ENCODE measurements around the gene BLOC1S4.

BLOC1S4 gene

DNA sequence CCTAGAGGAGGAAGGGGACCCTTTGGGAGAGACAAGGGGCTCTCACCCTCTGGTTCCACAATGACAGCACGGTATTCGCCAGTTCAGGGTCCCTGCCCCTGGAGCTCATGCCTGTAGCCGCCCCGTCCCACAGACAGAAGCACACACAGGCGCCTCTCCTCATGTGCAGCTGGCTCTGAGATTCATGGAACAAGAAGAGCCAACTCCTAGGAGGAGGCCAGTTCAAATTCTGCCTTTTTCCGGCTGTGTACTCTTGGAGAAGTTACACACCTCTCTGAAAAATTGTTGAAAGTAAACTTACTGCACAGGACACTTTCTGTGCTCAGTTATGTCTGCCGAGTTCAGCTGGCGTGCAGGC is 15.3 kb downstream of the BLOC1S4 start:
- 98% methylated on average over 8 of the region's 8 CpGs for WGBS
- Histone ChIP-seq H2BK15ac (ENCODE audit: low read depth, poor library complexity, severe bottlenecking) (no peak overlapping the region), H3K9ac (ENCODE audit: low read length) (no peak overlapping the region), H3K27me3 (ENCODE audit: control insufficient read depth in 1 of 2, insufficient read depth in 1 of 2, low read length in 2 of 2) (no peaks in the 10 kb centered on the region), H3K79me1 (replicated peaks; ENCODE audit: low read length, poor library complexity, severe bottlenecking) (no peaks in the 10 kb centered on the region), H2BK12ac (ENCODE audit: low read length in 2 of 2) (peak overlapping the region; percentile 66 to 85), H2BK5ac (ENCODE audit: low read depth, low read length, poor library complexity, severe bottlenecking) (no peak overlapping the region), H3K9me3 (ENCODE audit: control insufficient read depth, low read length) (no peaks in the 10 kb centered on the region), H3K27ac (ENCODE audit: low read length, poor library complexity, severe bottlenecking) (no peak overlapping the region), H3K23ac (ENCODE audit: low read length in 2 of 2) (no peak overlapping the region), H3K14ac (ENCODE audit: low read length in 2 of 2) (no peak overlapping the region), H3K18ac (ENCODE audit: low read depth in 1 of 2, low read length in 2 of 2) (peak overlapping the region; percentile 54 to 96), H3K4ac (ENCODE audit: low read depth in 1 of 2, low read length in 2 of 2) (peak overlapping the region; percentile 3 to 73), H4K8ac (ENCODE audit: low read length) (no peak overlapping the region), H4K91ac (ENCODE audit: low read length) (peak overlapping the region; percentile 80), H2BK120ac (ENCODE audit: low read depth, low read length) (peak overlapping the region; percentile 13), H2AFZ (ENCODE audit: low read depth, low read length) (no peak overlapping the region), H3K4me2 (ENCODE audit: low read length, poor library complexity, severe bottlenecking) (no peak overlapping the region), H3K4me3 (ENCODE audit: insufficient read depth in 1 of 2, low read depth in 1 of 2, low read length in 2 of 2) (no peak overlapping the region), H2AK5ac (ENCODE audit: low read length, severe bottlenecking) (peak overlapping the region; percentile 88), H3K36me3 (ENCODE audit: control insufficient read depth in 1 of 2, insufficient read depth in 2 of 2, low read depth in 1 of 2, low read length in 2 of 2) (no peaks in the 10 kb centered on the region), H3K4me1 (ENCODE audit: control insufficient read depth, insufficient read depth, low read depth, low read length) (peaks cover 22% of the 10 kb centered on the region)
- no peak for DNase-seq

- 86% methylated on average over 6 of the region's 6 CpGs for WGBS
- H2BK12ac ChIP-seq (ENCODE audit: low read length in 2 of 2): peak overlapping the region; percentile 66 to 85
- no peaks in the 10 kb centered on the region for H3K36me3 ChIP-seq (ENCODE audit: control insufficient read depth in 1 of 2, insufficient read depth in 2 of 2, low read depth in 1 of 2, low read length in 2 of 2)
- no peaks in the 10 kb centered on the region for H3K27me3 ChIP-seq (ENCODE audit: control insufficient read depth in 1 of 2, insufficient read depth in 1 of 2, low read length in 2 of 2)
- H4K8ac ChIP-seq (ENCODE audit: low read length): peak overlapping the region; percentile 43
- H2BK5ac ChIP-seq (ENCODE audit: low read depth, low read length, poor library complexity, severe bottlenecking): no peak overlapping the region
- H4K91ac ChIP-seq (ENCODE audit: low read length): peak overlapping the region; percentile 80
- no peak overlapping the region for H2AFZ ChIP-seq (ENCODE audit: low read depth, low read length)
- no peaks in the 10 kb centered on the region for H3K79me1 ChIP-seq (replicated peaks; ENCODE audit: low read length, poor library complexity, severe bottlenecking)
- H3K27ac ChIP-seq (ENCODE audit: low read length, poor library complexity, severe bottlenecking): no peak overlapping the region
- no peak overlapping the region for H3K9ac ChIP-seq (ENCODE audit: low read length)
- H3K14ac ChIP-seq (ENCODE audit: low read length in 2 of 2): peak overlapping the region in 1 of 2 experiments; percentile 68
- DNase-seq: no peak
- H3K4me3 ChIP-seq (ENCODE audit: insufficient read depth in 1 of 2, low read depth in 1 of 2, low read length in 2 of 2): no peak overlapping the region
- H3K4ac ChIP-seq (ENCODE audit: low read depth in 1 of 2, low read length in 2 of 2): peak overlapping the region in 1 of 2 experiments; percentile 73
- H3K9me3 ChIP-seq (ENCODE audit: control insufficient read depth, low read length): no peaks in the 10 kb centered on the region
- peak overlapping the region; percentile 88 for H2AK5ac ChIP-seq (ENCODE audit: low read length, severe bottlenecking)
- H3K4me1 ChIP-seq (ENCODE audit: control insufficient read depth, insufficient read depth, low read depth, low read length): peaks cover 22% of the 10 kb centered on the region
- no peak overlapping the region for H3K23ac ChIP-seq (ENCODE audit: low read length in 2 of 2)
- H3K18ac ChIP-seq (ENCODE audit: low read depth in 1 of 2, low read length in 2 of 2): peak overlapping the region; percentile 54 to 96
- no peak overlapping the region for H2BK15ac ChIP-seq (ENCODE audit: low read depth, poor library complexity, severe bottlenecking)
- no peak overlapping the region for H3K4me2 ChIP-seq (ENCODE audit: low read length, poor library complexity, severe bottlenecking)
- H2BK120ac ChIP-seq (ENCODE audit: low read depth, low read length): peak overlapping the region; percentile 96
These were observed 15.8 kb downstream of the BLOC1S4 start for GRCh38 chr4:6731780-6732179.

DNA sequence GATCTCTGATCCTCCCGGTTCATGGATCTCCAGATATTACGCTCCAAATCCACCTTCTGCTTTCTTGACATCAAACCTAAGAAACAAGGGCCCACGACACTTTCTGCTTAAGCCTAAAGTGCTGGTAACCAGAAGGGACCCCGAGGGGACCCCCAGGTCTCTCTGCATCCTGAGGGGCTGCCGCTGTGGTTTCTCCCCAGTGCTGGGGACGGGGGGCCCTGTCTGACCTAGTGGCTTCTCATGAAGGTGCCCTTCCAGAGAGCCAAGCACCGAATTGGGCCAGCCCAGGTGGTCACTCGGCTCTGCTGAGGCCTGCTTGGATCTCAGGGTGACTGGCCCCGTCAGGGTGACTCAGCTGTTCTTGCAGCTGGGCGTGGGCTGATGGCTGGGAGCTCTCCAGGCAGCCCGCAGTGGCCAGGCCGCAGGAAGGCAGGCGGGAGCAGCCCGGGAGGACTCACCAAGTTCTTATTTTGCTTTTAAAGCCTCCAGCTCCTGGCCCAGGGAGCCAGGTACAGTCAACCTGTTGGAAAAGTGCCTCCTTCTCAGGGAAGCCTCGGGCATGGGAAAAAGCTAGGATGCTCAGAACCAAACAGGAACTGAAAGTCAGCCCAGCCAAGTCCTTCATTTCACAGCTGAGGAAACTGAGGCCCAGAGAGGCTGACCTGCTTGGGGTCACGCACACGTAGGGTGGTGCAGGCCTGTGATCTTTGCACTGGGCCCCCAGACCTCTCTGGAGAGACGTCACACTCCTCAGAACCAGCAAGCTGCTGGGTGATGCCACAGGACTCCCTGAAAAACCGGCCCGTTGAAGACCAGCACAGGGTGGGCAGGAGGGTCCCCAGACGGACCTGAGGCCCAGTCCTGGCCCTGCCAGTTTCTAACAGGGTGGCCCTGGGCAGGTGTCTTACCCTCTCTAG is 16.7 kb downstream of the BLOC1S4 start:
- Histone ChIP-seq H3K9ac (ENCODE audit: low read length) (peak overlapping the region; percentile 81), H2BK120ac (ENCODE audit: low read depth, low read length) (peak overlapping the region; percentile 96), H4K91ac (ENCODE audit: low read length) (peak overlapping the region; percentile 98), H2AFZ (ENCODE audit: low read depth, low read length) (peak overlapping the region; percentile 36), H3K4me2 (ENCODE audit: low read length, poor library complexity, severe bottlenecking) (peak overlapping the region; percentile 2), H3K9me3 (ENCODE audit: control insufficient read depth, low read length) (no peaks in the 10 kb centered on the region), H3K18ac (ENCODE audit: low read depth in 1 of 2, low read length in 2 of 2) (peak overlapping the region; percentile 96 to 100), H3K4me3 (ENCODE audit: insufficient read depth in 1 of 2, low read depth in 1 of 2, low read length in 2 of 2) (peak overlapping the region in 1 of 2 experiments; percentile 10), H2BK15ac (ENCODE audit: low read depth, poor library complexity, severe bottlenecking) (peak overlapping the region; percentile 89), H3K23ac (ENCODE audit: low read length in 2 of 2) (peak overlapping the region in 1 of 2 experiments; percentile 67), H3K14ac (ENCODE audit: low read length in 2 of 2) (peak overlapping the region in 1 of 2 experiments; percentile 97), H4K8ac (ENCODE audit: low read length) (peak overlapping the region; percentile 99), H3K27ac (ENCODE audit: low read length, poor library complexity, severe bottlenecking) (peak overlapping the region; percentile 55), H3K27me3 (ENCODE audit: control insufficient read depth in 1 of 2, insufficient read depth in 1 of 2, low read length in 2 of 2) (no peaks in the 10 kb centered on the region), H3K4ac (ENCODE audit: low read depth in 1 of 2, low read length in 2 of 2) (peak overlapping the region; percentile 92 to 99), H2BK12ac (ENCODE audit: low read length in 2 of 2) (peak overlapping the region; percentile 80 to 100), H2BK5ac (ENCODE audit: low read depth, low read length, poor library complexity, severe bottlenecking) (peak overlapping the region; percentile 70), H3K4me1 (ENCODE audit: control insufficient read depth, insufficient read depth, low read depth, low read length) (peaks cover 16% of the 10 kb centered on the region), H3K79me1 (replicated peaks; ENCODE audit: low read length, poor library complexity, severe bottlenecking) (no peaks in the 10 kb centered on the region), H2AK5ac (ENCODE audit: low read length, severe bottlenecking) (peak overlapping the region; percentile 98), H3K36me3 (ENCODE audit: control insufficient read depth in 1 of 2, insufficient read depth in 2 of 2, low read depth in 1 of 2, low read length in 2 of 2) (no peaks in the 10 kb centered on the region)
- peak; percentile 88 for DNase-seq
- 60% methylated on average over 21 of the region's 21 CpGs for WGBS

Measured in mesenchymal stem cell (in vitro differentiated cells and primary cell).